HG03460 (cell line): Measurements from ENCODE around the gene KPNA3.
A peak's percentile ranks its signal among the peaks of the same experiment; 100 is the strongest.
"Not testable (repeated sequence)": the region's sequence is repeated elsewhere in the genome, so short reads cannot be mapped to it uniquely, and the experiment has no call there.

Source experiments
- ATAC-seq: cut with Tn5 transposase; IDR thresholded peaks from one replicate; pipeline ENCODE4 v1.9.1; 2021; ENCODE audit not compliant: unreplicated experiment

KPNA3 gene

DNA sequence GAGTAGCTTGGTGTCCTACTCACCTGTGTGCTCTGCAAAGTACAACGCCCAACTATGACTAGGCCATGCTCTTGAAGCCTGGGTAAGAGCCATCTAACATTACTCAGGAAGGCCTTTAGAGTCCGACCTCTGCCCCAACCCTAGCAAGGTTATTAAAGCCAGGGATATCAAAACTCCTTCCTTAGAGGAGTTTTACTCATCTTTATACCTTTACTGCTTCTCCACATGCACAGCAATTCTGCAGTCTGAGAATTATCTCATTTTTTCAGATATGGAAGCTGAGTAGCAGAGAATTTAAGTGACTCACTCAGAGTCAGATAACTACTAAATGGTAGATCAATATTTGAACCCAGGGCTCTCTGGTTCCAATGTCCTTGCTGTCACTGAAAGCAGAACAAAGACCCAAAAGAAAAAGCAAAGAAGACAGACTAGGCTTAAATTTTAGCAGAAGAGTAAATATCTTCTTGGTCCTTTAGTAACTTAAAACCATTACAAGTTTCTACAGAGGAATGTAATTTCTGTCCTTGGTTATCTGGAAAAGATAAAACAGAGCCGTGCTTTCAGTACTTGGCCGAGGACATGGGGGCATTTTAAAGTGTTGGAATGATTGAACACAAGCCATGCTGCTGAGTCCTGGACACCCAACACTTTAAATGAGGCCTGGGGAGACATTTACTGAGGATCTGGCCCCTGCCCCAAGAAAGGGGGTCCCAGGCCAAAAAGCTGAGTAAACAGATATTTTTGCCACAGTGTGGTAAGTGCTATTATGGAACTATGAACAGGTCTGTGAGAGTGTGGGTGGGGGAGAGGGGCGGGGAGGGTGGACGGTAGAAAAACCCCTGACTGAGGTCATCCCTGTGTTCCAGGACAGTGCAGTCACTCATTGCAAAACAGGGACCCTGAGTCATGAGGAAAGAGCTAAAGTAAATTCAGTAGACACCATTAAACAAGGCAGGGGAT is 18.4 kb upstream of the KPNA3 start:
- ATAC-seq, result no peak

DNA sequence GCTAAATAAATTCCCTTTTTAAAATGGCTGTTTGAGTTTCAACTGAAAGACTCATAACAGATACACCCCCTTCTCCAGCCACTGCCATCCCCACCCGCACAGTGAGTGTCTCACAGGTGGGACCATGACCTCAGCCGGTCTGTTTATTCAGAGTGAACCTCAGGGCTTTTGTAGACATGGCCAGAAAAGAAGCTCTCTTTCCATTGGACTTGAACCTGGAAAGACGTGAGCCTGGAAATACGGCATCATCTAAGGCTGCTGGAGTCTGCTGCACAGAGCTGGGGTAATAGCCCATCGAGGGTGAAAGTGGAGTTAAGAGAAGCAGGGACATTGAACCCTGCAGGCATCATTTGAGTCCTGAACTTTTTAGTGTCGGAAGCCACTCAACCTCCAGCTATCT is 15.2 kb upstream of the KPNA3 start:
- ATAC-seq, result no peak

DNA sequence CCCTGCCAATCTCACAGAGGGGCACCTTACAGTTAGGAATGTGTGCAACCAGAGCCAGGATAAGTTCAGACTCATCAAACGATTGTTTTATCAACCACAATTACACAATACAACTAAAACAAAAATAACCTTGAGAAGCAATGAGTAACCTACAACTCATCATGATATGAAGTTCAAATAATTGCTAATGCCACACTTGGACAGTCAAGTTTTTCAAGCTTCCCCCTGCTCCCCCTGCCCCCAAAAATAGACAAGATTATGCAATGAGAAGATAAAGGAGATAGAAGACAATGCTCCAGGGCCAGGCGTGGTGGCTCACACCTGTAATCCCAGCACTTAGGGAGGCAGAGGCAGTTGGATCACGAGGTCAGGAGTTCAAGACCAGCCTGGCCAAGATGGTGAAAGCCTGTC is 13.6 kb upstream of the KPNA3 start:
- no peak for ATAC-seq

DNA sequence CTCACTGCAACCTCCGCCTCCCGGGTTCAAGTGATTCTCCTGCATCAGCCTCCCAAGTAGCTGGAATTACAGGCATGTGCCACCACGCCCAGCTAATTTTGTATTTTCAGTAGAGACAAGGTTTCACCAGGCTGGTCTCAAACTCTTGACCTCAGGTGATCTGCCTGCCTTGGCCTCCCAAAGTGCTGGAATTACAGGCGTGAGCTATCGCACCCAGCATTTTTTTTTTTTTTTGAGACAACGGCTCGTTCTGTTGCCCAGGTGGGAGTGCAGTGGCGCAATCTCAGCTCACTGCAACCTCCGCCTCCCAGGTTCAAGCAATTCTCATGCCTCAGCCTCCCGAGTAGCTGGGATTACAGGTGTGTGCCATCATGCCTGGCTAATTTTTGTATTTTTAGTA is 10.6 kb upstream of the KPNA3 start:
- not testable (repeated sequence) for ATAC-seq

DNA sequence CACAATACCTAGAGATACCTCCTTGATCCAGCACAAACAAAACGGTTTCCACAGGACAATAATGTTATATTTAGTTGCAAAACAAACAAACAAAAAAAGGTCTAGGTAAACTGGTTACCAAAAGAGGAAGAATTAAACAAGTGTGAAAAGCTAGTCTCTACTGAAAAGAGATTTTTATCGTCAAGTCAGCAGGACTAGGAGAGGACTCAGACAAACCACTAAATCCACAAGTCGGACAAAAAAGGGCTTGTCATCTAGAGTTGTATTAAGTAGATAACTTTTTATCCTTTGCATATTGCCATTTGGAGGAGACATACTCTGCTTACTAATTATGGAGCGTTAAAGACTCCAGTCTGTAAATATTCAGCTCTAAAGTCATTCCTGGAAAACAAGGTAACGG is 9.9 kb upstream of the KPNA3 start:
- no peak for ATAC-seq

- ATAC-seq, result peak; percentile 18
Measured at GRCh38 chr13:49791711-49792549, 552 bp downstream of the KPNA3 start.

- no peak for ATAC-seq
Measured at GRCh38 chr13:49791315-49791710, 1.2 kb downstream of the KPNA3 start.

GRCh38 chr13:49789968-49790367 is 2.5 kb downstream of the KPNA3 start:
- ATAC-seq, result no peak

DNA sequence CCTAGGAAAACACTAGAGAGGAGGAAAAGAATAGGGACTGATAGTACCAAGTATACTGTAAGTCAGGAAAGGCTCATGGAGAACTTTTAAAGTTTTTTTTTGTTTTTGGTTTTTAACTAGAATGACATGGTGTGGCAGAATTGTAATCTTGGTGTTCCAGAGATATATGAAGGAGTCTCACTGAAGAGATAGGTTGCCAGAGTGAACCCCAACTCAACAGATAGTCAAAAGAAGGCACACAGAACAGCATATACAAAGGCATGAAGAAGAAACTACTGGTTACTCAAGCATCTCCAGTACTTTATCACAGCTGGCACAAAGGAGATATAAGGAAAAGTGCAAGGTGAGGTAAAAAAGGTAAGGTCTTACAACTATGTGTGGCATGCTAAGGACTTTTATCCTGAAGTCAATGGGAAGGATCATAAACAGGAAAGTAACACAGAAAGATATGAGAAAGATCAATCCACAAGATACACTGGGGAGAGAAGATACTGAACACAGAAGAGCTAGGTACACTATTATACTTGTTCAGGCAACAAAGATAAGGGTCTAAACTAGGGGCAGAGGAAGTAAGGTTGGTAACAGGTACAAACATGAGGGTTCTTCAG is 6.0 kb downstream of the KPNA3 start:
- no peak for ATAC-seq

- ATAC-seq, result no peak
Measured at GRCh38 chr13:49784886-49785570, 7.5 kb downstream of the KPNA3 start.

- ATAC-seq, result no peak
Measured at GRCh38 chr13:49783865-49784264, 8.6 kb downstream of the KPNA3 start.

DNA sequence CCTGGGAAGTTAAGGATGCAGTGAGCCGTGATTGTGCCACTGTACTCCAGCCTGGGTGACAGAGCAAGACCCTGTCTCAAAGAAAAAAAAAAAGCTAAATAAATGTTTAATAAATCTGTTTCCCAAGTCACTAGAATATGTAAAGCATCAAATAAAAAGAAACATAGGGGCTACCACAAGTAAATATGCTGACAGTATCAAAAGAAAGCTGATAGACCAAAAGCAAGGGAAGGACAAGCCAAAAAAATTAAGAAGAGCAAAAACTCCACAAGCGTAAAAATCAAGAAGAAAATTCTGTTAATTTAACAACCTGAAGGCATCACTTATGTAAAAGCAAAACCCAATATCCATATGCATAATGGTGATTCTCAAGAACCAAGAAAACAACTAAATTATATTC is 9.7 kb downstream of the KPNA3 start:
- no peak for ATAC-seq

GRCh38 chr13:49781806-49782205 is 10.7 kb downstream of the KPNA3 start:
- ATAC-seq, result no peak

- ATAC-seq, result no peak
Measured at GRCh38 chr13:49779721-49780120, 12.8 kb downstream of the KPNA3 start.

- ATAC-seq, result no peak
Measured at GRCh38 chr13:49777746-49778614, 14.5 kb downstream of the KPNA3 start.

DNA sequence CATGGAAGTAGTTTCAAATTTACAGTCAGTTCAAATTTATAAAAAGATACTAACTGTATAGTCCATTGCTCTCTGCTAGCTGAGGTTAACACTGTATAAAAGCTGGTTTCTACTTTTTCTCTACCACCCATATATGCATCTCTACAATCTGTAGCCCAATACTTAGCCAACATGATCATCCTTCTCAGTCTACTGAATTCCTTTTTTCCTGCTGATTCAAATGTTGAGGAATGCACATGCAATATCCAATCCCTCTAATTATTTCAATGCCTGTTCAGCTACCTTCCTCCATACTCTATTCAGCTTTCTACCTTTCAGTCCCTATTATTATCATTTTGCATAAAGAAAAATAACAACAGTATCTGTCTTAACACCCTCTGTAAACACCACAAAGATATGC is 15.6 kb downstream of the KPNA3 start:
- ATAC-seq, result no peak

- ATAC-seq, result no peak
Measured at GRCh38 chr13:49774376-49775005, 18.0 kb downstream of the KPNA3 start.

DNA sequence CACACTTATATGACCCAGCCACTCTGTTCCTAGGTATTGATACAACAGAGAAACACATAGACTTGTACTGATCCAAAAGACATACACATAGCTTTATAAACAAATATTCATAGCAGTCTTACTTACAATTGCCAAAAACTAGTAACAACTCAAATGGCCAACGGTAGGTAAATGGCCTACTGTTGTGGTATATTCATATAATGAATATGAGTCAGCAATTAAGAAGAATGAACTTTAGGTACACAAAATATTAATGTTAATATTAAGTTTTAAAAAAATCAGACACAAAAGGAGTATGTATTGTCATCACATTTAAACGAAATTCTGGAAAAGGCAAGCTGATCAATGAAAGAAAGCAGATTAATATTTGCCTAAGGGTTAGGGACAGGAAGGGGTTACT is 19.7 kb downstream of the KPNA3 start:
- ATAC-seq, result no peak

GRCh38 chr13:49761811-49762210 is 30.7 kb downstream of the KPNA3 start:
- ATAC-seq, result not testable (repeated sequence)

GRCh38 chr13:49760558-49760957 is 31.9 kb downstream of the KPNA3 start:
- no peak for ATAC-seq
